ENCODE results near the gene RAB3GAP2.
"Not testable (repeated sequence)": the region's sequence is repeated elsewhere in the genome, so short reads cannot be mapped to it uniquely, and the experiment has no call there.

Gene RAB3GAP2

GRCh38 chr1:220135755-220136154 lies 136.5 kb downstream of the RAB3GAP2 start:
- no peak for DNase-seq

GRCh38 chr1:220129479-220130210 lies 142.6 kb downstream of the RAB3GAP2 start:
- no peak for DNase-seq

- DNase-seq, result no peak
Observed at GRCh38 chr1:220127076-220127475, 145.2 kb downstream of the RAB3GAP2 start.

- DNase-seq, result no peak
Observed at GRCh38 chr1:220124542-220124941, 147.7 kb downstream of the RAB3GAP2 start.

GRCh38 chr1:220123889-220124288 lies 148.4 kb downstream of the RAB3GAP2 start:
- no peak for DNase-seq

- no peak for DNase-seq
Observed at GRCh38 chr1:220123066-220123465, 149.2 kb downstream of the RAB3GAP2 start.

- DNase-seq, result no peak
Observed at GRCh38 chr1:220121791-220122530, 150.3 kb downstream of the RAB3GAP2 start.

GRCh38 chr1:220119043-220119512 lies 153.2 kb downstream of the RAB3GAP2 start:
- DNase-seq, result no peak

- no peak for DNase-seq
Observed at GRCh38 chr1:220113136-220113695, 159.0 kb downstream of the RAB3GAP2 start.

- DNase-seq, result not testable (repeated sequence)
Observed at GRCh38 chr1:220112600-220112999, 159.7 kb downstream of the RAB3GAP2 start.

- not testable (repeated sequence) for DNase-seq
Observed at GRCh38 chr1:220110473-220110872, 161.8 kb downstream of the RAB3GAP2 start.

GRCh38 chr1:220099826-220100225 lies 172.4 kb downstream of the RAB3GAP2 start:
- no peak for DNase-seq
